Skin of body (tissue), 2 donors: Measurements from ENCODE around the gene ATP1A1. TPM values are rescaled to one million over a fixed set of nuclear protein-coding genes. Genes with fewer than 3 reads are reported as not detected.

Source experiments
- DNase-seq: peaks from one replicate; lab custom pipeline; 2025; lab: John Stamatoyannopoulos, UW
- total RNA-seq: library from RNA; depleted of rRNA; stranded (reverse); fragments of >200 nt; gene quantifications from one replicate; pipeline ENCODE4 v1.2.3, GENCODE V29; 2014

ATP1A1 gene
- total RNA-seq, 1 donor from 2014 or later = 109 TPM

DNA sequence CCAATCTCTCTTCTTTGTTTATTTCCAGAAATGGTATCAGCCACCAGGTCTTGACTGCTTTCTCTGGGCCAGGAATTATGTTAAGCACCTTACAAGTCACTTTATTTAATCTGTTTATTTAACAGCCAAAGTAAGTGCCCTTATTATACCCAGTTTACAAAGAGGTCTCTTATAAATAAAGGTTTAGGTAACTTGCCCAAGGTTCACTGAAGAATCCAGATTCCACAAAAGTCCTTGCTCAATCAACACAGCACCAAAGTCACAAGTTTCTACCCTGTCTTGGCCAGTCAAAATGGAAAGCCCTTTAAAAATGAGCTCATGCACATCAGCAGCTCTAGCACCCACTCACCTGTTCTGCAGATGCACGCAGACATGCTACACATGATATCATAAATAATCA, 28.0 kb upstream of the ATP1A1 start:
- no peak for DNase-seq

DNA sequence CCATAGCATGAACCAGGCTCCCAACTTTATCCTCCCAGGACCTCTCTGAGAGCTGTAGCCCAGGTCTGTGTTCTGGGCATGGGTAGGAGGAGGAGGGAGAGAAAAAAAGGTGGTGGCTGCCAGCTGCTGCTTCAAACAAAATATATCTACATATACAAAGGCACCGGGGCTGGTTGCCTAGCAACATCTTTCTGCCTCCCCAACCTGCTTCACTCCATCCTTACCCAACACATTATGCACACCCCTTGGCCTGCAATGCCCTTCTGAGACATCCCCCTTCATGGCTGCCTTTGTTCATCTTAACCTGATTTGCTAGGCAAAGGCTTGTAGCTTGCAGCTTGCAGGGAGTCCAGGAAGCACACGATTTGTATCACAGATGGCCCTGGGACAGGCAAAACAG, 27.2 kb upstream of the ATP1A1 start:
- DNase-seq = no peak

GRCh38 chr1:116346943-116347673, 25.9 kb upstream of the ATP1A1 start:
- no peak for DNase-seq

GRCh38 chr1:116347696-116348095, 25.3 kb upstream of the ATP1A1 start:
- no peak for DNase-seq

- no peak for DNase-seq
These were observed 22.9 kb upstream of the ATP1A1 start for GRCh38 chr1:116350097-116350645.

GRCh38 chr1:116351914-116352313, 21.1 kb upstream of the ATP1A1 start:
- DNase-seq = no peak

- no peak for DNase-seq
These were observed 20.7 kb upstream of the ATP1A1 start for GRCh38 chr1:116352349-116352813.

GRCh38 chr1:116353155-116353554, 19.9 kb upstream of the ATP1A1 start:
- no peak for DNase-seq

DNA sequence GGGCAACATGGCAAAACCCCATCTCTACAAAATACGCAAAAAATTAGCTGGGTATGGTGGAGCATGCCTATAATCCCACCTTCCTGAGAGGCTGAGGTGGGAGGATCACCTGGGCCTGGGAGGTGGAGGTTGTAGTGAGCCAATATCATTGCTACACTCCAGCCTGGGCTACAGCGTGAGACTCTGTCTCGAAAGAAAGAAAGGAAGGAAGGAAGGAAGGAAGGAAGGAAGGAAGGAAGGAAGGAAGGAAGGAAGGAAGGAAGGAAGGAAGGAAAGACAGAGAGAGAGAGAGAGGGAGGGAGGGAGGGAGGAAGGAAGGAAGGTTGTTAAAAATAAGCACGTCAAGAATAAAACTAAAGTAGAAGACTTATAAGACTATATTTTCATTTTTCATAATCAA, 17.0 kb upstream of the ATP1A1 start:
- no peak for DNase-seq

DNA sequence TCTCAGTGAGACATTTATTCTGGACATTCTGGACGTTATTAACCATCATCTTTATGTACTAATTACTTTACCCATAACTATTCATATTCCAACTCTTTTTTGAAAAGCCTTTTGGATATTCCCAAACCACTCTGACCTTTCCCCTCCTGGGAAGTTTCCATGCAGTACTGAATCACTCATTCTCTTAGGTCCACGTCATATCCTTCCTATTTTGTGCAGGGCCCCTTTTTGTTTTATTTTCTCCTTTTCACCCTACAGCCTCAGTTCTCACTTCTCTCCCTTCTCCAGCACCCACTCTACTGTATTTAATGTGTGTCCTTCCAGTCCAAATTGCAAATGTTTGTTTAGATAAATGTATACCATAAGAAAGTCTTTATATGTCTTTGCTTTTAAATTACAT, 16.4 kb upstream of the ATP1A1 start:
- DNase-seq = no peak

- DNase-seq = no peak
These were observed 15.6 kb upstream of the ATP1A1 start for GRCh38 chr1:116357487-116357886.

GRCh38 chr1:116359060-116359830, 13.8 kb upstream of the ATP1A1 start:
- no peak for DNase-seq

DNA sequence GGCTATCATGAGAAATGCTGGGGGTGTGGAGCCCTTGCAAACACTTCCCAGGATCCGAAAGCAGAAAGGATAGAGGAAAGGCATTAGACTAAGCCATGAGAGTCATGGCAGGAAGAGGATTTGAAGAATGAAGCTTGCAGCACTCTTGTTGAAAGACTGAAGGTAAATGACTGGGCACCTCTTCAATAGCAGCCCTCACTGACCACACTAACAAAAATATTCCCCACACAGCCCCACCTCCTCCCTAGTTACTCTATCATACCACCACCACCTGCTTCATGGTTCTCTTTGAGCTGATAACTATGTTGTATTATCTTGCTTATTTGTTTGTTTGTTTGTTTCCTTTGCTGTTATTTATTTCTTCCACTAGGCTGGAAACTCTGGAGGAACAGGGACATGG, 13.2 kb upstream of the ATP1A1 start:
- no peak for DNase-seq

- DNase-seq = no peak
These were observed 12.4 kb upstream of the ATP1A1 start for GRCh38 chr1:116360429-116361173.

DNA sequence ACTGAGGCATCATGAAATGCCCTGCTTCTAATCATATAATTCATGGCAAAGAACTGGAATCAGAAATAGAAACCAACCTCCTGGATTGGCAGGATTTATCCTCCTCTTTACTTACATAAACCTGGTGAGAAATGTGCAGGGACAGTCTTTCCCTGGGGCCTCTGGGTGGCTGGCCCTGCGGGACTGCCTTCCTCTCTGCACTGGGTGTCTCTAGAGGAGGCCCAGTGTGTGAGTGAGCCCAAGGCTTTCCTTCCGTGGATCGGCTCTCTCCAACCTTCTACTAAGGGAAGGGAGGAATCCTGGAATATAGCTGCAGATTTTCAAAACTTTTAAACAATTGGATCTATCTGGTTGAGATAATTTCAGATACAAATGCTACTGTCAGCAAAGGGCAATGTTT, 11.4 kb upstream of the ATP1A1 start:
- DNase-seq = no peak

- no peak for DNase-seq
These were observed 11.0 kb upstream of the ATP1A1 start for GRCh38 chr1:116362050-116362449.

DNA sequence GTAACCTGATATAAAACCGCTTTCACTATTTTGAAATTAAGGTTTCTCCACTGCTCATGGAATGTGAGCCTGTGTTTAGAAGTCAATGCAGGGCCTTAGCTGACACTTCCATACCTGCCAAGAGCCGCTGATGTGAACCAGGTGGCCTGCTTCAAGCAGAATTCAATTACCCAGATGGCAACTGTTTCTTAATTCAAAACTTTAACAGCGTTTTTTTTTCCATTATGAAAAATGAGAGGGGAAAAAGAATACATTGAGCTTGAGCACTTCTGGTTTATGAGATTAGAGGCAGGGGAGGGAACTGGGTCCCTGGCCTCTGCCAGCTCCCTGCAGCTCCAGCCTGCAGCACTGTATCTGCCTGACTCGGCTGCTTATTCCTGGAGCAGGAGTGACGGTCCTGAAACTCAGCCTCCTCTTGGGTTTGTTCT, 7.7 kb upstream of the ATP1A1 start:
- no peak for DNase-seq

DNA sequence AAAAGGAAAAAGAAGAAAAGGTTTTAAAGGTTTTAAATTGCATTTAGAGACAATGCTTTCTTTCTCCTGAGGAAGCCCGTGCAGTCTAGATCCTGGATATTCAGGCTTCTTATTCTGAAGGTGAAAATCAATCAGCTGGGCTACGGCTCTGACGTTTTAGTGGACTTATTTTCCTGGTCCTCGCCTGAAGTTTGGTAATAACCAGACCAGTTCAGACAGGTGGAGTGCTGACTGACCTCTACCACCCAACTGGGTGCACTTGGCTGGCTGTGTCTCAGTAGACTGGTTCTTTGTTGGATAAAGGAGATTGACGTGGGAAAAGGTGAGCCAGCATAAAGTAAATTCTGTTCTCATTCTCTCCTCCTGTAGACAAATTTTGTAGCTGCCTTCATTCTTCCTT, 7.2 kb upstream of the ATP1A1 start:
- no peak for DNase-seq

DNA sequence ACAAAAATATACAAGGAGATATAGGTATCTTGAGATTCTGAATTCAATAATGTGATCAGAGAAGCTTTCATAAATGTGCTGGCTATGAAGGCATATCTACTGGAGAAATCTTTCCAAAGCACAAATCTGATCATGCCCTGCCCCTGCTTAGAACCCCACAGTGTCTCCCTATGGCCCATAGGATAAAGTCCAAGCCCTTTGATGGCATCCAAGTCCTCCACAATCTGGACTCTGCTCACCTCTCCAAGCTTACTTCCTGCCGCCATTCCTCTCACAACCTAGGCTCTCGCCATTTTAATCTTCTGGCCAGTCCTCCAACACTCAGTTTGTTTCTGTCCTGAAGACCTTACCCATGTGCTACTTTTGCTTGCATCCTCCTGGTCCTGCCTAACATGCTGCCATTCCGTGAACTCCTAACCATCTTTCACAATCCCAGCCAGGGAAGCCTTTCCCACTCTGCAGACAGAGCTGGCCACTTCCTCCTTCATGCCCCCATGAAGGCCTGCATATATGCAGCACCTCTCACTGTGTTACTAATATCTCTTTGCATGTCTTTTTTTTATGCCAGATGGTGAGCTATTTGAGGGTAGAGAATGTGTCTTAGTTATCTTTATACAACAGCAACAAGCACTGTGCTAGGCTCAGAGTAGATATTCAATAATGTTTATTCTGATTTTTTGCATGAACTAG, 5.6 kb upstream of the ATP1A1 start:
- DNase-seq = no peak

DNA sequence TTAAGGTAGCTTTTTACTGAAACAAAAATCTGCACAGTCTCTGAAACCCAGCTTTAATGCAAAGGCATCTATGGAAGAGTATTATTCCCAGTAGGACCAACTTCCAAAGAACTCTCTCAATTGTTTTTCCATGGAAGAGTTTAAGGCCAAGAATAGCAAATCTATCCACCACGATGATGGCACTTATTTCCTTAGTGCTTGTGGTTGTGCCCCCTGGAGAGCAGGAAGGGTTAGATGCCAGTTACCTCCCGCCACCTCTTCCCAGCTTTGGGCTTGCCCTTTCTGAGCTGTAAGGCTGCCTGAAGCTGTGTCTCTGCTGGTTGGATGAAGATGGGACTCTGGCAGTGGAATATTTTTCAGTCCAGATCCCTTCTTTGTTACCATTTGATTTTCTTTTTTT, 4.8 kb upstream of the ATP1A1 start:
- DNase-seq = no peak

GRCh38 chr1:116370181-116370580, 2.9 kb upstream of the ATP1A1 start:
- peak; percentile 47 for DNase-seq
